WERI-Rb-1 (cell line): ENCODE results near the gene LILRA6.
A peak's percentile ranks its signal among the peaks of the same experiment; 100 is the strongest.

ENCODE experiments used
- DNase-seq: peaks from one replicate; pipeline ENCODE4 v3.0.0-alpha.2; 2020
- H3K27ac ChIP-seq: fragments of 250-450 bp; sonication (Bioruptor Pico); 2 replicates; pipeline ENCODE4 v1.5.1; 2020; ENCODE audit warnings: mild to moderate bottlenecking, moderate library complexity
- H3K27me3 ChIP-seq: fragments of 250-450 bp; sonication (Bioruptor Pico); 2 replicates; pipeline ENCODE4 v1.5.1; 2021; ENCODE audit warnings: mild to moderate bottlenecking, low read depth, moderate library complexity; ENCODE audit not compliant: insufficient read depth, severe bottlenecking
- H3K36me3 ChIP-seq: fragments of 250-450 bp; sonication (Bioruptor Pico); 2 replicates; pipeline ENCODE4 v1.5.1; 2020; ENCODE audit warnings: mild to moderate bottlenecking, moderate library complexity
- H3K4me3 ChIP-seq: 2 replicates; pipeline ENCODE4 v1.5.1; 2011; ENCODE audit warnings: low read depth, mild to moderate bottlenecking, control low read depth, low read length
- H3K9me3 ChIP-seq: fragments of 250-450 bp; sonication (Bioruptor Pico); 2 replicates; pipeline ENCODE4 v1.5.1; 2021; ENCODE audit warnings: mild to moderate bottlenecking, moderate library complexity; ENCODE audit not compliant: severe bottlenecking
- TF ChIP-seq, protein P1 (sequence below): IDR thresholded peaks from 2 replicates; pipeline ENCODE4 v1.5.1; 2011; ENCODE audit warnings: low read depth, mild to moderate bottlenecking, control low read depth, inconsistent platforms, low read length

Gene LILRA6

GRCh38 chr19:54191811-54192453 lies 50.7 kb downstream of the LILRA6 start:
- Histone ChIP-seq H3K4me3 (peak overlapping the region; percentile 81), H3K36me3 (peaks cover 33% of the 10 kb centered on the region), H3K27me3 (no peaks in the 10 kb centered on the region), H3K9me3 (no peaks in the 10 kb centered on the region), H3K27ac (peak overlapping the region; percentile 99)
- TF ChIP-seq, protein P1, sequence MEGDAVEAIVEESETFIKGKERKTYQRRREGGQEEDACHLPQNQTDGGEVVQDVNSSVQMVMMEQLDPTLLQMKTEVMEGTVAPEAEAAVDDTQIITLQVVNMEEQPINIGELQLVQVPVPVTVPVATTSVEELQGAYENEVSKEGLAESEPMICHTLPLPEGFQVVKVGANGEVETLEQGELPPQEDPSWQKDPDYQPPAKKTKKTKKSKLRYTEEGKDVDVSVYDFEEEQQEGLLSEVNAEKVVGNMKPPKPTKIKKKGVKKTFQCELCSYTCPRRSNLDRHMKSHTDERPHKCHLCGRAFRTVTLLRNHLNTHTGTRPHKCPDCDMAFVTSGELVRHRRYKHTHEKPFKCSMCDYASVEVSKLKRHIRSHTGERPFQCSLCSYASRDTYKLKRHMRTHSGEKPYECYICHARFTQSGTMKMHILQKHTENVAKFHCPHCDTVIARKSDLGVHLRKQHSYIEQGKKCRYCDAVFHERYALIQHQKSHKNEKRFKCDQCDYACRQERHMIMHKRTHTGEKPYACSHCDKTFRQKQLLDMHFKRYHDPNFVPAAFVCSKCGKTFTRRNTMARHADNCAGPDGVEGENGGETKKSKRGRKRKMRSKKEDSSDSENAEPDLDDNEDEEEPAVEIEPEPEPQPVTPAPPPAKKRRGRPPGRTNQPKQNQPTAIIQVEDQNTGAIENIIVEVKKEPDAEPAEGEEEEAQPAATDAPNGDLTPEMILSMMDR, result no peak
- DNase-seq, result no peak

- no peaks in the 10 kb centered on the region for H3K9me3 ChIP-seq
These were observed 51.4 kb downstream of the LILRA6 start, which contains the start of gene TSEN34 for GRCh38 chr19:54191011-54191810. Gene TSEN34 (plus strand): TSS chr19:54191308. CDS start chr19:54191365, 57 bp downstream.

GRCh38 chr19:54190503-54191010 lies 52.0 kb downstream of the LILRA6 start:
- peak; percentile 98 for DNase-seq
- H3K36me3 ChIP-seq, result peaks cover 28% of the 10 kb centered on the region
- H3K4me3 ChIP-seq, result peak overlapping the region; percentile 81
- TF ChIP-seq, protein P1, result no peak
- peak overlapping the region; percentile 99 for H3K27ac ChIP-seq
- H3K9me3 ChIP-seq, result no peaks in the 10 kb centered on the region
- no peaks in the 10 kb centered on the region for H3K27me3 ChIP-seq

More at GRCh38 chr19:54191011-54191810, 51.4 kb downstream of the LILRA6 start, which contains the start of gene TSEN34:
- Histone ChIP-seq H3K36me3 (peaks cover 28% of the 10 kb centered on the region), H3K27me3 (no peaks in the 10 kb centered on the region), H3K27ac (peak within 1 kb of the TSS; percentile 99), H3K4me3 (peak within 1 kb of the TSS; percentile 81)
- TF ChIP-seq, protein P1, result no peak
- DNase-seq, result peak; percentile 78

DNA sequence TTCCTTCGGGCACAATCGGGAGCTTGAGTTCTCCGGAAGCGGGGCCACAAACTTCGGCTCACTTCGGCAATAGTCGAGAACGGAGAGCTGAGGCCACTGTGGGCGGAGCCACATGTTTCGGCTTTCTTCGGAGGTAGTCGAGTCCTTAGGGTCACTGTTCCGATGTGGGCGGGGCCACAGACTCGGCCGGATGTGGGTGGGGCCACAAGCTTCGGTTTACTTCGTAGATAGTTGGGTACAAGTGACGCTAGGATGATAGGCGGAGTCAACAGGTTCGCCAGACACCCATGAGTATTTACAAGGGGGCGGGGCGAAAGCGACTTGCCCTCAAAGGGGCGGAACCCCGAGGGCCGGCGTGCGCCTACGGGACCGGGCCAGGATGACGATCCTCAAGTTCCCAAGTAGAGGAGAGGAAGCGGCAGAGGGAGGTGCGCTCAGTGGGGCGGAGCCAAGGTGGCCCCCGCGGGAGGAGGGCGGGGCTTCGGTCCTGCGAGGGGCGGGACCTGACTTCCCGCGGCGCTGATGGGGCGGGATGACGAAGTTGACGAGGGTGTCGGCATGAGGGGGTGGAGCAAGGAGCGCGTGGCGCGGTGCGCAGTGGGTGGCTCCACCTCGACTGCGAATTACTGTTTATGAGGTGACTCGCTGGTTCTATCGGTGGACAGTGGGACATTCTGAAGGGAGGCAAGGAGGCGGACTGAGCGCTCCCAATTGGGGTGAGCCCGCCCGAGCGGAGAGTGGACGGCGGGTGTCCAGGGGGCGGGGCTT lies 52.7 kb downstream of the LILRA6 start:
- Histone ChIP-seq H3K36me3 (peaks cover 28% of the 10 kb centered on the region), H3K4me3 (peak overlapping the region; percentile 81), H3K27ac (peak overlapping the region; percentile 99), H3K27me3 (no peaks in the 10 kb centered on the region), H3K9me3 (no peaks in the 10 kb centered on the region)
- TF ChIP-seq, protein P1, result no peak
- peak; percentile 100 for DNase-seq

DNA sequence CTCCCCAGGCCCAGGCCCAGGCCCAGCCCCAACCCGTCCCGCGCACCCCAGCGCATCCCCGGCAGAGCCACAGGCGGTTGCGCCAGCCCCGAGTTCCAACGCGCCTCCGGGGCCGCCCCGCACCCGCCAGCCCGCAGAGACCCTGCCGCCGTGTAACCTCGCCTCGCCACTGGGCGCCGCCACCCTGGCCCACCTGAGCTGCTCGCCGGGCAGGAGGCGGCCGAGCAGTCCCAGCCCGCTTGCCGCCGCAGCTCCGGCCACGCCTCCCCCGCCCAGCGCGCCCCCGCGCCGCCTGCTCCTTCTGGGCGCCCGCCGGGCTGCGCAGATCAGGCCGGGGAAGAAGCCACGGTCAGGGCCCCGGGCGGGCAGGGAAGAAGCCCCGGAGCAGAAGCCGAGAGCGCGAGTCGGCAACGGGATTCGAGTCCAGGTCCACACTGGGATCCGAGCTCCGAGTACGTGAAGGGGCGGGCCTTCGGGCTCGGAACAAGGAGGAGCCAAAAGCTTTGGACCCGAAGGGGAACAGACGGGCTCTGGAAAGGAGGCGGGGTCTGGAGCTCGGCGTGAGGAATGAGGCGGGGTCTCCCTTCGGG lies 53.4 kb downstream of the LILRA6 start, which contains the start of gene MBOAT7:
Gene MBOAT7, minus strand, starts transcription at position 436 of the 590 bp plus-strand sequence. CDS start 1,072 bp downstream, outside the sequence.
- no peak for DNase-seq
- no peaks in the 10 kb centered on the region for H3K27me3 ChIP-seq
- TF ChIP-seq, protein P1, result 0 out of 2 replicates have a peak, but pooled peaks have one; percentile 45
- no peaks in the 10 kb centered on the region for H3K9me3 ChIP-seq
- peaks cover 25% of the 10 kb centered on the region for H3K36me3 ChIP-seq
- H3K4me3 ChIP-seq, result peak within 1 kb of the TSS; percentile 81
- peak within 1 kb of the TSS; percentile 99 for H3K27ac ChIP-seq
